Effector CD4-positive, alpha-beta T cell (primary cell): ENCODE data around the gene DAG1.

ENCODE experiments used
- DNase-seq: peaks from one replicate; pipeline ENCODE4 v3.0.0-alpha.2; 2020

The DAG1 gene

DNA sequence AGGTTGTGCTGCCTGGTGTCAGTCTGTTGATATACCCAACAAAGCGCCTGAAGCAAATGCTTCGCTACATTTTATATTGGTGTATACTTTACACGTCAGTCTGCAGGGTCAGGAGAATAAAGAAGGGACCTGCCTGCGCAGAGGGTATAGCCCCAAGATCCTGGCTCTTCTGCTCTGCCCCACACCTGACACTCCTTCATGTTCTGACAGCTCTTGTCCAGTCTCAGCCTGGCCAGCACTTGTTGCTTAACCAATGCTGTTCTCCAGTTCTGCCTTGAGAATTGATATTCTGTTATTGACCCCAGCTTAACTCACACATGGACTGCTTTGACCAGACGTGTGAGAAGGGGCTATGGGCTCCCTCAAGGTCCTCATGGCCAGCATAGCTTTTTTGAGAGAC, 48.4 kb downstream of the DAG1 start:
- no peak for DNase-seq

DNA sequence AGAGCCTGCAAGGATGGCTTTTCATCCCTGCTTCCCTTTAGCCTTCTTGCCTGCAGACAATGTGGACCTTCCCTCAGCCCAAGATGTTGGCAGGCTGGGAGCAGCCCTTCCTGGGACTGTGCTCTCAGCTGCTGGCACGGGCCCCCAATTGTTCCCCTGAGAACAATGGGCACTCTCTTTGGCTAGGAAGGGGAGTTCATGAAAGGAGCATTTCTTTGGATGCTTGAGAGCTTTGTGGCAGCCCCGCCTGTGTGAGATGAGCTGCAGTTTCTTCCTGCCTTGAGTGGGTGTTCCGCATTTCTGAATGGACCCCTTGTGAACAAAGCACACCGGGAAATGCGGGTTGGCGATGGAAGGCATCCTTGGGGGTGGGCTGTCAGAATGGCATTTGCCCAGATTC, 49.2 kb downstream of the DAG1 start:
- no peak for DNase-seq

DNA sequence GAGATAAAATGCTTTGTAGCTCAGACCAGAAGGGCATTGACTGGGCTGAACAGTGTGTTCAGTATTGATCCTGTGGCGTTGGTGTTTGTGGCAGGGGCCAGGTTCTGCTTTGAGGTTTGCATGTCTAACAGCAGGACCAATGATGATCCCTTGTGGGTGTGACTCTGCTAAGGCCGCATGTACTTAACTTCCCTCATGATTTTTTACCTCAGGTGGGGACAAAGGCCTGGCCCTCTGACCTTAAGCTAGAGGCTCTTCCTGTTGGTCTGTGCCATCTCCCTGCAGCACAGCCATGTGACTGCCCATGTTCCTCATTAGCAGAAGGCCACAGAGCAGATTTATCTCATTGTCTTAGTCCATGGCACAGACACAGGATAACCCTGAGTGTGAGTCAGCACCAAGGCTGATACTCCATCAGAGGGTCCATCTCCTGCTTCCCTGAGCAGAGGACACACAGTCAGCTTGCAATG, 49.9 kb downstream of the DAG1 start:
- DNase-seq: no peak

DNA sequence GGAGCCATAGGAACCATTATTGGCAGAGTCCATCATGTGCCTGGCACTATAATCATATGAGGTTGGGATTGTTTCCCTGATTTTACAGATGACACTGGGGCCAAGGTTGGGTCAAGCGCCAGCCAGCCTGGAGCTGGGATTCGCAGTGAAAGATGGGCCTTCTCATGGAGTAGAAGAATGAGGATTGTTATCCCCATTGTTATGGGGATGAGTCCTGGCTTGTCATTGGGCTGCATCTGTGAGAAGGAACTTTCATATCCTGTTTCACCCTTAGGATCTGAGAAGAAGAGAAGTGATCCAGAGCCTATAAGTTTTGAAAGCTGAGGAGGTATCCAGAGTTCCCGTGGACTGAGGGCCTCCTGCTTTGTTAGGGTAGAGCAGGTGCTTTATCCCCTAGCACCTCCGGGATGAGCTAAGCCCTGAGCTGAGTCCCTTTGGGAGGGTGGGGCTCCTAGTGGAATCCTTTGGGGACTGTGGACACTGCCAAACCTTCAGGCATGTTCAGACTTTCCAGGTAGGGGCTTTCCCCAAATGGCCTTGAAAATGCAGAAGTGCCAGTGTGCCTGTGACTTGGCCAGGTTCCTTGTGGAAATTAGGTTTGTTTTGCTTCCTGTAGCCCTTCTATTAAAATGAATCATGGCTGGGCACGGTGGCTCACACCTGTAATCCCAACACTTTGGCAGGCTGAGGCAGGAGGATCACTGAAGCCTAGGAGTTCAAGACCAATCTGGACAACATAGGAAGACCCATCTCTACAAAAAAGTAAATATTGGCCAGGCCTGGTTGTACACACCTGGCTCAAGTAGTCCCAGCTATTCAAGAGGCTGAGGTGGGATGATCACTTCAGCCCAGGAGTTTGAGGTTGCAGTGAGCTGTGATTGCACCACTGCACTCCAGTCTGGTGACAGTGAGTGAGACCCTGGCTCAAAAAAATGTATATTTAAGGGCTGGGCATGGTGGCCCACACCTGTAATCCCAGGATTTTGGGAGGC, 54.0 kb downstream of the DAG1 start:
- DNase-seq: no peak

DNA sequence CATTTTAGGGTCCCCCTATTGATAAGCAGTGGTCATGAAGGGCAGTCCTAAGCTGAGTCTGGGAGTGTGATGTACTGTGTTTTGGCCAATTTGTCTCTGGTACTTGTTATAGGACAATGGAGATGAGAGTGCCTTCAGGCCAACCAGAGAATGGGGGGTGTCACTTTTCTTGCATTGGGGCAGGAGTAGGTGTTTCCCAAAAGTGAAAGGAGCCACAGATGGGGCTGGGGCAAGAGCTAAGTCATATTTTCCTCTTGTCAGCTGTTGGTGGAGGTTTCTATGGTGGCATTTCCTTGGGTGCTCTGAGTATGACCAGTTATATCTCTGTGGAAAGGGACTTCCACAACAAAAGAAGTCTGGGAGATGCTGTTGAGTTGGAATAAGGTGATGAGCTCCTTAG, 59.5 kb downstream of the DAG1 start:
- DNase-seq: no peak

DNA sequence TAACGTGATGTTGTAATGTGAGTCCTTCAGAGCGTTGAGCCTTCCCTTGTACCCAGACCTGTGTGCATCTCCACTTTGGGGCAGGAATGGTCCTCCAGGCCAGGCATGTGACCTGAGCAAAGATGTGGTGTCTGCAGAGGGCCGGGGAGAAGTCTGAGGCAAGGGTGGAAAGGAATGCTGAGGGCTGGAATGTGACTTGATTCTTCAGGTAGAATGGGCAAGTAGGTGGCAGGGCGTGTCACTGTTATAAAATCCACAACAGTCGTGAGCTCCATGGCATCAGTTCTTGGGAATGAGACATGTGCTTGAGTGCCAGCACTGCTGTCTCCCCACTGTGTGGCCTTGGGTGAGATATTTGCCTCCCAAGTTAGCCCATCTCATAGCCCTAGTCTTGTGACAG, 60.2 kb downstream of the DAG1 start:
- no peak for DNase-seq

DNA sequence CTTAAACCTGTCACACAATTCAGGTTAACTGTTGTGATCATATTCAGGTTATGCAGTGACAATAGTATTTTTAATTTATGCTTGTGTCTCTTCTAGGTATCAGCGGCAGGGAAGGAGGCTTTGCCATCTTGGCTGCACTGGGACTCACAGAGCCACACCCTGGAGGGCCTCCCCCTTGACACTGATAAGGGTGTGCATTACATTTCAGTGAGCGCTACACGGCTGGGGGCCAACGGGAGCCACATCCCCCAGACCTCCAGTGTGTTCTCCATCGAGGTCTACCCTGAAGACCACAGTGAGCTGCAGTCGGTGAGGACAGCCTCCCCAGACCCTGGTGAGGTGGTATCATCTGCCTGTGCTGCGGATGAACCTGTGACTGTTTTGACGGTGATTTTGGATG, 60.6 kb downstream of the DAG1 start:
- DNase-seq: no peak

DNA sequence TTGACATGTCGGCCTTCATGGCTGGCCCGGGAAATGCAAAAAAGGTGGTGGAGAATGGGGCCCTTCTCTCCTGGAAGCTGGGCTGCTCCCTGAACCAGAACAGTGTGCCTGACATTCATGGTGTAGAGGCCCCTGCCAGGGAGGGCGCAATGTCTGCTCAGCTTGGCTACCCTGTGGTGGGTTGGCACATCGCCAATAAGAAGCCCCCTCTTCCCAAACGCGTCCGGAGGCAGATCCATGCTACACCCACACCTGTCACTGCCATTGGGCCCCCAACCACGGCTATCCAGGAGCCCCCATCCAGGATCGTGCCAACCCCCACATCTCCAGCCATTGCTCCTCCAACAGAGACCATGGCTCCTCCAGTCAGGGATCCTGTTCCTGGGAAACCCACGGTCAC, 61.2 kb downstream of the DAG1 start:
- DNase-seq: no peak

DNA sequence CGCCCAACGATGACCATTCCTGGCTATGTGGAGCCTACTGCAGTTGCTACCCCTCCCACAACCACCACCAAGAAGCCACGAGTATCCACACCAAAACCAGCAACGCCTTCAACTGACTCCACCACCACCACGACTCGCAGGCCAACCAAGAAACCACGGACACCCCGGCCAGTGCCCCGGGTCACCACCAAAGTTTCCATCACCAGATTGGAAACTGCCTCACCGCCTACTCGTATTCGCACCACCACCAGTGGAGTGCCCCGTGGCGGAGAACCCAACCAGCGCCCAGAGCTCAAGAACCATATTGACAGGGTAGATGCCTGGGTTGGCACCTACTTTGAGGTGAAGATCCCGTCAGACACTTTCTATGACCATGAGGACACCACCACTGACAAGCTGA, 61.6 kb downstream of the DAG1 start:
- DNase-seq: no peak

DNA sequence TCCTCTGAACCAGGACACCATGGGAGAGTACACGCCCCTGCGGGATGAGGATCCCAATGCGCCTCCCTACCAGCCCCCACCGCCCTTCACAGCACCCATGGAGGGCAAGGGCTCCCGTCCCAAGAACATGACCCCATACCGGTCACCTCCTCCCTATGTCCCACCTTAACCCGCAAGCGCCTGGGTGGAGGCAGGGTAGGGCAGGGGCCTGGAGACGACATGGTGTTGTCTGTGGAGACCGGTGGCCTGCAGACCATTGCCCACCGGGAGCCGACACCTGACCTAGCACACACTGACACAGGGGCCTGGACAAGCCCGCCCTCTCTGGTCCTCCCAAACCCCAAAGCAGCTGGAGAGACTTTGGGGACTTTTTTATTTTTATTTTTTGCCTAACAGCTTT, 63.0 kb downstream of the DAG1 start:
- no peak for DNase-seq

DNA sequence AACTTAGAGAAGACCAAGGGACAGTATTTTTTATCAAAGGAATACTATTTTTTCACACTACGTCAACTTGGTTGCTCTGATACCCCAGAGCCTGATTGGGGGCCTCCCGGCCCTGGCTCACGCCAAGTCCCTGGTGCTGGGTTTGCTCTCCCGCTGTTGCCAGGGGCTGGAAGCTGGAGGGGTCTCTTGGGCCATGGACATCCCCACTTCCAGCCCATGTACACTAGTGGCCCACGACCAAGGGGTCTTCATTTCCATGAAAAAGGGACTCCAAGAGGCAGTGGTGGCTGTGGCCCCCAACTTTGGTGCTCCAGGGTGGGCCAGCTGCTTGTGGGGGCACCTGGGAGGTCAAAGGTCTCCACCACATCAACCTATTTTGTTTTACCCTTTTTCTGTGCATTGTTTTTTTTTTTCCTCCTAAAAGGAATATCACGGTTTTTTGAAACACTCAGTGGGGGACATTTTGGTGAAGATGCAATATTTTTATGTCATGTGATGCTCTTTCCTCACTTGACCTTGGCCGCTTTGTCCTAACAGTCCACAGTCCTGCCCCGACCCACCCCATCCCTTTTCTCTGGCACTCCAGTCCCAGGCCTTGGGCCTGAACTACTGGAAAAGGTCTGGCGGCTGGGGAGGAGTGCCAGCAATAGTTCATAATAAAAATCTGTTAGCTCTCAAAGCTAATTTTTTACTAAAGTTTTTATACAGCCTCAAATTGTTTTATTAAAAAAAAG, 63.9 kb downstream of the DAG1 start:
- DNase-seq: no peak

DNA sequence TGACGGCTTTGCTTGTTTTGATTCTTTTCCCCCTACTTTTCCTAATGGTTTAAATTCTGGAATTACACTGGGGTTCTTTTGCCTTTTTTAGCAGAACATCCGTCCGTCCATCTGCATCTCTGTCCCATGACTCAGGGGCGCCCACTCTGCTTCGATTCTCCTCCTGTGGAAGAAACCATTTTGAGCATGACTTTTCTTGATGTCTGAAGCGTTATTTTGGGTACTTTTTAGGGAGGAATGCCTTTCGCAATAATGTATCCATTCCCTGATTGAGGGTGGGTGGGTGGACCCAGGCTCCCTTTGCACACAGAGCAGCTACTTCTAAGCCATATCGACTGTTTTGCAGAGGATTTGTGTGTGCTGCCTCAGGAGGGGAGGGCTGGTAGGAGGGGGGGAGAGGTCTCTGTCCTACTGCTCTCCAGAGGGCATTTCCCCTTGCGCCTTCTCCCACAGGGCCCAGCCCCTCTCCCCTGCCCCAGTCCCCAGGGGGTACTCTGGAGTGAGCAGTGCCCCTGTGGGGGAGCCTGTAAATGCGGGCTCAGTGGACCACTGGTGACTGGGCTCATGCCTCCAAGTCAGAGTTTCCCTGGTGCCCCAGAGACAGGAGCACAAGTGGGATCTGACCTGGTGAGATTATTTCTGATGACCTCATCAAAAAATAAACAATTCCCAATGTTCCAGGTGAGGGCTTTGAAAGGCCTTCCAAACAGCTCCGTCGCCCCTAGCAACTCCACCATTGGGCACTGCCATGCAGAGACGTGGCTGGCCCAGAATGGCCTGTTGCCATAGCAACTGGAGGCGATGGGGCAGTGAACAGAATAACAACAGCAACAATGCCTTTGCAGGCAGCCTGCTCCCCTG, 64.7 kb downstream of the DAG1 start:
- no peak for DNase-seq

DNA sequence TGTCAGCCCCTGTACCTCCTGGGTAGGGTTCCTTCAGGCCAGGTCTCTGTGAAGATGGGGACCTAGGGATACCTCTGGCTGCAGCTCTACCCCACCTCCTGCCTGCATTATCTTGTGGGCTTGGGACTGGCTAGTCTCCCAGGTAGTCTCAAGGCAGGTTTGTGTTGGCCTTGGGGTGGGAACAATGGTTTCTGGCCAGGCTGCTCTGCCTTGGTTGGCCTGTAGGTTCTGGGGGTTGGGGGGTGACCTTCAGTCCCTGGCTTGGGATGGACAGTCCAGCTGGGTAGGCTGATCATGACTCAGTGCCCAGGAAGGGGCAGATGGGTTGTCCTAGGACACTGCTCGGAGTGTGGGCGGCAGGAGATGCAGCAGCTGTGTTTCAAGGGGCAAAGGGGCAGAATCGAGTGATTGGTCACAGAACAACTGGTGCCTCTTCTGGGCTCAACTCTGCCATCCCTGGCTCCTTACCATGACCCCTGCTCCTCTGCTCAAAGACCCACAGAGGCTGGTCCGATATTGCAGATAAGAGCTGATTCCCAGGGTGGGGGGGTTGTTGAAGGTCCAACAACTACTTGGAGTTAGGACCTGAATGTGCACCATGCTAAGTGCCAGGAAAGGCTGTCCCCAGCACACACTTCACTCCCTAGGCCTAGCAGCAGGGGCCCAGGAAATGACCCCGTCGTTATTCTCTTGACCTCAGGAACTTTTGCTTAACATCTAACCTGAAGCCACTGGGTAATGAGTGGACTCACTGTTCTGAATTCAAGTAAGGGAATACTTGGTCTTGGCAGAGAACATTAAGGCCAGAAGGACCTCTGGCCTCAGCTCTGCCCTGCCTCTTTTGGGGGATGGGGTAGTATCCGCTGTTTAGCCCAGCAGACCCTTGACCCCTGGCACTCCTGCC, 66.2 kb downstream of the DAG1 start:
- DNase-seq: no peak

DNA sequence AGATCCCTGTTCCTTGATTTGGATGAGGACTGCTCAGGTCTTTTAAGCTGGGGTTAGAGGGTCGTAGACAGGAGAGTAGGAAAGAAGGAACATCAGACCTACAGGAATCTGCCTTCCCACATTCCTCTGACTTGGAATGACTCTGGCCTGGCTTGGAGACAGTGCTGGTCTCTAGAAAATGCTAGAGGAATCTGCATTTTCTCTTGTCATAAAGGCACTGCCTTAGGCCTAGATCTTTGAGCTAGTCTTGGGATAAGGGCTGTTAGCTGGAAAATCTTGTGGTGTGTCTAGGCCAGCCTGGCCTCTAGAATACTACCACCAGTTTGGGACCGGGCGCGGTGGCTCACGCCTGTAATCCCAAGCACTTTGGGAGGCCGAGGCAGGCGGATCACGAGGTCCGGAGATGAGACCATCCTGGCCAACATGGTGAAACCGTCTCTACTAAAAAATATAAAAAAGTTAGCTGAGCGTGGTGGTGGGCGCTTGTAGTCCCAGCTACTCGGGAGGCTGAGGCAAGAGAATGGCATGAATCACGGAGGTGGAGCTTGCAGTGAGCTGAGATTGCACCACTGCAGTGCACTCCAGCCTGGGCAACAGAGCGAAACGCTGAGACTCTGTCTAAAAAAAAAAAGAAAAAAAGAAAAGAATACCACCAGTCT, 66.9 kb downstream of the DAG1 start:
- no peak for DNase-seq

DNA sequence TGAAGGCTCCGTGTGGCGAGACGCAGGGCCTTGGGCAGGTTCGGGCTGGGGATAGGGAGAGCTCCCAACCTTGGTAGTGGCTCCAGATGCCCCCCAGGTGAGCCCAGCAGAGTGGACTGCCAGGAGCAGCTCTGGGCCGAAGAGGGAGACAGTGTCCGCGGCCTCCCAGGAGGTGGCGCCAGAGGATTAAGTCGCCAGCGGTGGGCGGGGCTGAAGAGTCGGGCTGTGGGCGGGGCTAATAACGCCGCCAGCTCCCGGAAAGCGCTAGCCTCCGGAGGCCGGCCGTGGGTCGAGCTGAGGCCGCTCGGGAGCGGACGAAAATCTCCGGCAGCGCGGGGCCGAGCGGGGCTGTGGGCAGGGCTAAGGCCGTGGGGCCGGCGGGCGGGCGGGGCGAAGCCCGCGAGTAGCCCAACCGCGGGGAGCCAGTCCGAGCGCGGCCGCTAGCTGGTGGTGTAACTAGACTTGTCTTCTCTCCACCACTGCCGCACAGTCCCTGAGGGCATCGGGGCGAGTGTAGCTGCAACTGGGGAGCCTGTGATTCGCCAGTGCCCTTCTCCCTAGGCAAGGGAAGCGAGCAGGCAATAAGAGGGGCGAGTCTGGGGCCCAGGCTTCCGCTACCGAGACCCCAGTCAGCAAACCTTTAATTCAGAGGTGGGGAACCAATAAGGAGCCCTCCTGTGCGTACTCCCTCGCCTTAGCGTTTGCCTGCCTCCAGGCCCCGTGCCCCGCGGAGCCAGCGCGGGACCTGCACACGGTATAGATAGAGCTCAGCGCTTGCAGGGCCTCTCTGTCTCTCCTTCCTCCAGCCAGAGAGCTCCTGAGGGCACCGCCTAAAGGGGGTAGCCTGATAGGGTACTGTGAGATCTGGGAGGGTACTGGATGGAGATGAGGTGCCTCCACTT, 69.8 kb downstream of the DAG1 start:
- DNase-seq: peak; percentile 90

DNA sequence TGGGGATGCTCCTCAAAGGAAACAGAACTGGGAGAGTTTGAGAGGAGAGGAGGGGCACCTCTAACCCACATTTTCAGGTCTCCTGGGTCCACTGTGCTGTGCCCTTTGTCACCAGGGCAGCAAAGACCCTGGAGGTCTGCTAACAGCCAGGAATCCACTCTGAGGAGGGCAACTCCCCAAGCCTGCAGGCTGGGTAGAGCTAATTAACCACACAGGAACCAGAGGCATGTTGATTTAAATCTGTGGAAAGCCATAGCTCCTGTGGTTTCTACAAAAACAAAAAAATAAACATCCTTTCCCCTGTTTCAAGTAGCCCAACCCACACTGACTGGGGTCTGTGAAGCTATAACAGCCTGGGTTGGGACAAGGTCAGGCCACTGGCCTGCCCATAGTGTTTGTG, 82.0 kb downstream of the DAG1 start:
- DNase-seq: no peak

DNA sequence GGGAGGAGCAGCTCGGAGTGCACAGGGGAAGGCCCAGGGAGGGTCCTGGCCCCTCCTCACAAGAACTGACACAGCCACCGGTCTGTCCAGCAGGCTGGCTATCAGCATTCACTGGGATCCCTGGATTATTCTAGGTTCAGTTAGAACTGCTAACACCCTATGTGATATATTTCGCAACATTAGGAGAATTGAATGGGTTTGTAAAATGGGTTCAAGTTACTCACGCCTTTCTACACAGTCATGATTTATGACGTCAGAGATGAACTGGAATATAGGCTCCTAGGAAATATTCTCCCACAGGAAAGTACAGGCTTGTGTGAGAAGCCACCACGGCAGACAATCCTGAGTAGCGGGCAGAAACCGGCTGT, 83.2 kb downstream of the DAG1 start:
- DNase-seq: no peak

DNA sequence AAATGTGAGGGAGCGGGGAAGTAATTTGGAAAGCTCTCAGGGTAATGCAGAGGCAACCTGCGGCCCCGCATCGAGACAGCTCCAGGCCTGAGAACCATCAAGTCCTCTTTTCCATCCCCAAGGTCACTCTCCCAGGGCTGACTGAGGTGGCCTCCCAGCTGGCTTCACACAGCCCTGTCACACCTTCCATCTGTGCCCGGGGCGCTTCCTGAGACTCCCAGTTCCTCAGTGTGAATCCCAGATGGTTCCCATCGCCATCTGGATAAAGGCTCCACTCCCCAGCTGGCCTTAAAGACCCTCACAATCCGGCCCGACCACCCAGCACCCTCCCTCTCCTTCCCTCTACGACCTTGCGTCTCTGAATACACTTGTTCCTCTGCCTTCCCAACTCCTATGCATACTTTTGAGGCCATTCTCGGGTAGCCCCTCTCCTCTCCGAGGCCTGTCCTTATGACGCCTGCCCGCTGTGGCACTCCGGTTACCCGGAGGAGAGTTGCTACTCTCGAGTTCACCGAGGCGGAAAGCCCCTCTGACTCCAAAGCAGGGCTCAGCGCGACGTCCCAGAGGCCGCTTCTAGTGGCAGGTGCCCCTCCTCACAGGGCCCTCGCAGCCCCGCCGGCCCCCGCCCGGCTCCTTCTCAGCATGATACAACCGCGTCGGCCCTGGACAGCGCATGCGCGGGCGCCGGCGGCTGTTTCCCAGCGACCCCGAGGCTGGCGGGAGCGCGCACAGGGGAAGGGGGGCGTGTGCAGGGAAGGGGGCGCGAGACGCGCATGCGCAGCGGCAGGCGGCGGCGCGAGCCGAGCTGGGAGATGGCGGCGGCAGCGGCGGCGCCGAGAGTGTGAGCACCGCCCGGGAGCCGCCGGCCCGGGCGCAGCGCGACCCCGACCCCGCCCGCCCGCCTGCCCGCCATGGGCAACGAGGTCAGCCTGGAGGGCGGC, 83.9 kb downstream of the DAG1 start, which contains the start of gene BSN:
TSS of gene BSN (plus strand) at position 786 of the 941 bp plus-strand sequence. CDS start at position 912, 126 bp downstream.
- DNase-seq: peak; percentile 70
